ENCODE data around the gene NUDCD2.

- TF ChIP-seq, protein P1, sequence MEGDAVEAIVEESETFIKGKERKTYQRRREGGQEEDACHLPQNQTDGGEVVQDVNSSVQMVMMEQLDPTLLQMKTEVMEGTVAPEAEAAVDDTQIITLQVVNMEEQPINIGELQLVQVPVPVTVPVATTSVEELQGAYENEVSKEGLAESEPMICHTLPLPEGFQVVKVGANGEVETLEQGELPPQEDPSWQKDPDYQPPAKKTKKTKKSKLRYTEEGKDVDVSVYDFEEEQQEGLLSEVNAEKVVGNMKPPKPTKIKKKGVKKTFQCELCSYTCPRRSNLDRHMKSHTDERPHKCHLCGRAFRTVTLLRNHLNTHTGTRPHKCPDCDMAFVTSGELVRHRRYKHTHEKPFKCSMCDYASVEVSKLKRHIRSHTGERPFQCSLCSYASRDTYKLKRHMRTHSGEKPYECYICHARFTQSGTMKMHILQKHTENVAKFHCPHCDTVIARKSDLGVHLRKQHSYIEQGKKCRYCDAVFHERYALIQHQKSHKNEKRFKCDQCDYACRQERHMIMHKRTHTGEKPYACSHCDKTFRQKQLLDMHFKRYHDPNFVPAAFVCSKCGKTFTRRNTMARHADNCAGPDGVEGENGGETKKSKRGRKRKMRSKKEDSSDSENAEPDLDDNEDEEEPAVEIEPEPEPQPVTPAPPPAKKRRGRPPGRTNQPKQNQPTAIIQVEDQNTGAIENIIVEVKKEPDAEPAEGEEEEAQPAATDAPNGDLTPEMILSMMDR (IDR thresholded peaks at IDR 0.05; ENCODE audit: extremely low read depth in 1 of 2, insufficient read depth in 1 of 2, low read depth in 1 of 2, low read length in 2 of 2), result no peak
- TF ChIP-seq JUN (IDR thresholded peaks at IDR 0.05; ENCODE audit: borderline replicate concordance, insufficient read depth, insufficient read length, low read depth) (no peak), POLR2AphosphoS5 (IDR thresholded peaks at IDR 0.05; ENCODE audit: insufficient read depth, low read depth, low read length) (no peak), EZH2 (IDR thresholded peaks at IDR 0.05; ENCODE audit: borderline replicate concordance, low read depth, low read length, severe bottlenecking) (no peak), POLR2A (IDR thresholded peaks at IDR 0.05; ENCODE audit: low read depth, low read length) (no peak)
- TF ChIP-seq, protein P2, sequence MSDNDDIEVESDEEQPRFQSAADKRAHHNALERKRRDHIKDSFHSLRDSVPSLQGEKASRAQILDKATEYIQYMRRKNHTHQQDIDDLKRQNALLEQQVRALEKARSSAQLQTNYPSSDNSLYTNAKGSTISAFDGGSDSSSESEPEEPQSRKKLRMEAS (IDR thresholded peaks at IDR 0.05; ENCODE audit: insufficient read depth, insufficient read length), result no peak
Observed at GRCh38 chr5:163478982-163479271, 19.0 kb upstream of the NUDCD2 start.

Data from endothelial cell of umbilical vein (primary cell).